ENCODE measurements around the gene LETM1. TPM values are rescaled to one million over a fixed set of nuclear protein-coding genes. Genes with fewer than 3 reads are reported as not detected.

The LETM1 gene
- total RNA-seq, 1 donor, result 91.5 TPM

GRCh38 chr4:1768367-1769034 lies 87.5 kb downstream of the LETM1 start:
- H3K4me3 ChIP-seq (ENCODE audit: low read depth, low read length), result no peak overlapping the region
- no peak for DNase-seq (ENCODE audit: low read depth)
- no peak for TF ChIP-seq CTCF (IDR thresholded peaks at IDR 0.05; ENCODE audit: insufficient read depth, low read depth, low read length)

GRCh38 chr4:1767770-1768366 lies 88.1 kb downstream of the LETM1 start:
- H3K4me3 ChIP-seq (ENCODE audit: low read depth, low read length), result peak overlapping the region; percentile 48
- peak; percentile 20 for DNase-seq (ENCODE audit: low read depth)
- TF ChIP-seq CTCF (IDR thresholded peaks at IDR 0.05; ENCODE audit: insufficient read depth, low read depth, low read length), result peak; percentile 38

GRCh38 chr4:1767061-1767769 lies 88.7 kb downstream of the LETM1 start:
- DNase-seq (ENCODE audit: low read depth), result peak; percentile 11
- TF ChIP-seq CTCF (IDR thresholded peaks at IDR 0.05; ENCODE audit: insufficient read depth, low read depth, low read length), result no peak
- peak overlapping the region; percentile 48 for H3K4me3 ChIP-seq (ENCODE audit: low read depth, low read length)

GRCh38 chr4:1766106-1767060 lies 89.6 kb downstream of the LETM1 start:
- no peak for DNase-seq (ENCODE audit: low read depth)
- no peak for TF ChIP-seq CTCF (IDR thresholded peaks at IDR 0.05; ENCODE audit: insufficient read depth, low read depth, low read length)
- H3K4me3 ChIP-seq (ENCODE audit: low read depth, low read length), result peak overlapping the region; percentile 9

DNA sequence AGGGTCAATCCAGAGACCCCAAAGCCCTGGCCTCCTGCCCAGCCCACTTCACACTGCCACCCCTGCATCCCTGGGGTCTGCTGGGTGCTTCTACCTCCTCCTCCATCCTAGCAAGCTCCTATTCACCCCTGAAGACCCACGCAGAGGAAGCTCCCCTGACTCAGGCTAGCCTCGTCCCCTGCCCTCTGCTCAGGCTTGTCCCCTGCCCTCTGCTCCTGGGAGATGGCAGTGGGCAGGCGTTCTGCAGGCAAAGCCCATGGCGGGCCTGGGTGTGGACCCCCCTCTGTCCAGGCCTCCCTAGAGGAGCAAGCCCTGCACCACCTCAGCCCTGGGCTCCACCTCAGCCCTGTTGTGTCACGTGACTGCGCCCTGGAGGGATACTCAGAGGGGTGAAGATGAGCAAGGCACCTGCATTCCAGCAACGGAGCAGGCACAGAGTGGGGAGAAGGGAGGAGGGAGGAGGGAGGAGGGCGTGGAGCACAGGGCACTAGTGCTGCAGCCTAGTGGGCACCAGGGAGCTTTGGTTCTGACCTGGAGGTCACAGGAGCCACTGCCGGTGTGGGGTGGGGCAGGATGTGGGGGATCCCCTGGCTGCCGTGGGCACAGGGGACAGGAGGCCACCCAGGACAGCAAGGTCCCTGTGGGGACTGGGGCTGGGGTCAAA lies 90.4 kb downstream of the LETM1 start:
- no peak overlapping the region for H3K4me3 ChIP-seq (ENCODE audit: low read depth, low read length)
- no peak for DNase-seq (ENCODE audit: low read depth)

More for the DNA sequence above, 90.4 kb downstream of the LETM1 start:
- TF ChIP-seq CTCF (IDR thresholded peaks at IDR 0.05; ENCODE audit: insufficient read depth, low read depth, low read length), result no peak
